ENCODE data around the gene TRABD2A. TPM values are rescaled to one million over a fixed set of nuclear protein-coding genes. Genes with fewer than 3 reads are reported as not detected.

Gene TRABD2A
- total and polyA plus RNA-seq, 9 donors, result 12.2 to 71.0 (median 33.3) TPM

DNA sequence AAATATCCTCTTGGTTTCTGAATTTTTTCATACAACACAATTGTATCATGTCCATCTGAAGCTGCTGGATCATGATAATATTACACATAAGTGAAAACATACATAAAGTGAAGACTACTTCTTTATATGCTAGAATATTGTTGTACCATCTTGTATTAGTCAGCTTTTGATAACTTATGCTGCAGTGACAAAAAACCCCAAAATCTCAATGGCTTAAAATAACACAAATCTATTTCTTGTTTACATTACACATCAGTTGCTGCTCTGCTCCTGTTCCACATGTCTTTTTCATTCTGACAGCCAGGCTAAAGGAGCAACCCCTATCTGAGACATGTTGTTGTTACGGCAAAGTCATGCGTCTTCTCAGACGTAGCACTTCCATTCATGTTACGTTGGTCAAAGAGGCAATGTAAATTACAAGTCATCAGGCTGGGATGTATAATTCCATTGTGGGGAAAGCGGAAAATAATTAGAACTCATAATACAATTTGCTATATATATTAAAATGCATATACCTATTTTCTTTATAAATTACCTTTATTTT is 30.3 kb upstream of the TRABD2A start:
- H3K27ac ChIP-seq, result no peak overlapping the region
- peaks cover 2% of the 10 kb centered on the region for H3K4me1 ChIP-seq (ENCODE audit: insufficient read depth)
- no peaks in the 10 kb centered on the region for H3K27me3 ChIP-seq
- no peaks in the 10 kb centered on the region for H3K9me3 ChIP-seq
- WGBS, 3 donors, result 95 to 98% (median 96%) methylated on average over 5 of the region's 5 CpGs
- H3K36me3 ChIP-seq, result no peaks in the 10 kb centered on the region
- no peak overlapping the region for H3K4me3 ChIP-seq
- TF ChIP-seq, protein P1, sequence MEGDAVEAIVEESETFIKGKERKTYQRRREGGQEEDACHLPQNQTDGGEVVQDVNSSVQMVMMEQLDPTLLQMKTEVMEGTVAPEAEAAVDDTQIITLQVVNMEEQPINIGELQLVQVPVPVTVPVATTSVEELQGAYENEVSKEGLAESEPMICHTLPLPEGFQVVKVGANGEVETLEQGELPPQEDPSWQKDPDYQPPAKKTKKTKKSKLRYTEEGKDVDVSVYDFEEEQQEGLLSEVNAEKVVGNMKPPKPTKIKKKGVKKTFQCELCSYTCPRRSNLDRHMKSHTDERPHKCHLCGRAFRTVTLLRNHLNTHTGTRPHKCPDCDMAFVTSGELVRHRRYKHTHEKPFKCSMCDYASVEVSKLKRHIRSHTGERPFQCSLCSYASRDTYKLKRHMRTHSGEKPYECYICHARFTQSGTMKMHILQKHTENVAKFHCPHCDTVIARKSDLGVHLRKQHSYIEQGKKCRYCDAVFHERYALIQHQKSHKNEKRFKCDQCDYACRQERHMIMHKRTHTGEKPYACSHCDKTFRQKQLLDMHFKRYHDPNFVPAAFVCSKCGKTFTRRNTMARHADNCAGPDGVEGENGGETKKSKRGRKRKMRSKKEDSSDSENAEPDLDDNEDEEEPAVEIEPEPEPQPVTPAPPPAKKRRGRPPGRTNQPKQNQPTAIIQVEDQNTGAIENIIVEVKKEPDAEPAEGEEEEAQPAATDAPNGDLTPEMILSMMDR (IDR thresholded peaks at IDR 0.05), result no peak
- TF ChIP-seq EP300 (IDR thresholded peaks at IDR 0.05), result no peak
- no peak for TF ChIP-seq POLR2A (IDR thresholded peaks at IDR 0.05)
- intact Hi-C loops (cut with DNase I), result no loop called here
- no peak for DNase-seq

DNA sequence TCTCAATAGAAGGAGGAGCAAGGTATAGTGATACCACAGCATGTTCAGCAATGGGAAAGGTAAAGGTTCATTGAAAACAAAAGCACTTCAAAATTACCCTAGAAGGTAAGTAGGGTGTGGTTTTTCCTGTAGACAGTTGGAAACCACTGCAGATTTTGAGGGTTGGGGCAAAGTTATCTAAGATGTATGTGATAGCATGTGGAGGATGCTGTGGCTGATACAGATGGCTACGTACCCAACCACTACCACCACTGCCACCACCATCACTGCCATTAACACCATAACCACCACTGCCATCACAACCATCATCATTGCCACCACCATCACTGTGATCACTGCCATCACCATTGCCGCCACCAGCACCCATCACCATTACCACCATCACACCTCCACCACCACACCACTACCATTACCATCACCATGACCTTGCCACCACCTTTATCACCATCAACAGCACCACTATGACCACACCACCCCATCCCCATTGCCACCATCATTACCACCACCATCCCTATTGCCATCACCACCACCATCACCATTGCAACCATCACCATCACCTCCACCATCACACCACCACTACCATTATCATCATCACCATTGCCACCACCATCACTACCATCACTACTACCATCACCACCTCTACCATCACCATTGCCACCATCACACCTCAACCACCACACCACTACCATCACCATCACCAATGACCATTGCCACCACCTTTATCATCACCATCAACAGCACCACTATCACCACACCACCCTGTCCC is 28.2 kb upstream of the TRABD2A start:
- DNase-seq, result no peak
- H3K9me3 ChIP-seq, result no peaks in the 10 kb centered on the region
- intact Hi-C loops (cut with DNase I), result no loop called here
- TF ChIP-seq EP300 (IDR thresholded peaks at IDR 0.05) (no peak), POLR2A (IDR thresholded peaks at IDR 0.05) (no peak)
- TF ChIP-seq, protein P1 (IDR thresholded peaks at IDR 0.05), result no peak
- H3K36me3 ChIP-seq, result no peaks in the 10 kb centered on the region
- WGBS, 3 donors, result 94 to 96% (median 96%) methylated on average over 2 of the region's 2 CpGs
- no peaks in the 10 kb centered on the region for H3K27me3 ChIP-seq
- H3K4me3 ChIP-seq, result no peak overlapping the region
- peaks cover 3% of the 10 kb centered on the region for H3K4me1 ChIP-seq (ENCODE audit: insufficient read depth)
- no peak overlapping the region for H3K27ac ChIP-seq

DNA sequence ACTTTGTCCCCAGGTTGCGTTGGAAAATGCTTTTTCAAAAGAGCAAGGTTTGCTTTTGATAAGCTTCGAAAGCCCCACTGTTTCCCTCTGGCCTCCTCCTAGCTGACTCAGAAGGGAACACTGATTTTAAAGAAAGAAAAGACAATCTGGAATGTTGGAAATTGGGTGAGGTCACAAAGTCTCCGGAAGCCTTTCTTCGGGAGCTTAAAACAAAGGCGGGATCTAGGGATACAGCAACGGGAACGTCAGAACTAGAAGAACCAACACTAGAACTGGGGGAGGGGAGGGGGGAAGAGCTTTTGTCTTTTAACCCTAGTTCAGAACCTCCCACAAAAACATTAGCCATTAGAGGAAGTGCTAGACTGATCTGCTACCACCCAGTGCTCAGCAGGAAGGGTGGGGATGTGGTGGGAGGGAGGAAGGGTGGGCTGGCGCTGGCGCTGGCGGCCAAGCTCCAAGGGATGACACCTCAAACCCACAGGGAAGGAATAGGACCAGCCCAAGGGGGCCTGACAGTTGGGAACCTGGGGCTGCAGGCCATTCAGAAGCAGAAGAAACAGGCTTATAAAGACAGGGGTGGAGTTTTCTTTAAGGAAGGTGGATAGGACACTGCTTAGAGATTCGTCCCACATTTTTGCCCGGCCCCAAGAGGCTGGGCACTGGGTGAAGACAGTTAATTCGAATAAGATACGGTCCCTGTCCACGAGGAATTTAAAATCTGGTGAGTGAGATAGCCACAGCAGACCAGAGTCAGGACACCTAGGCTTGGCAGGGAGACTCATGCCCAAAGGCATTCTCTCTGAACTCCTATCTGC is 26.2 kb upstream of the TRABD2A start:
- DNase-seq, result peak in 4 of 5 donors; percentile 53 to 71 (median 64)
- Histone ChIP-seq H3K27me3 (no peaks in the 10 kb centered on the region), H3K9me3 (no peaks in the 10 kb centered on the region), H3K4me1 (ENCODE audit: insufficient read depth) (peaks cover 5% of the 10 kb centered on the region), H3K27ac (peak overlapping the region; percentile 87 to 90), H3K36me3 (no peaks in the 10 kb centered on the region), H3K4me3 (peak overlapping the region; percentile 78)
- intact Hi-C loops (cut with DNase I), result loop anchor here in 1 of 4 donors (2.0 kb wide), 1 partner anchor 26 kb away; the partner anchor contains the start of gene TRABD2A
- 5 to 14% (median 7%) methylated on average over 15 of the region's 15 CpGs for WGBS, 3 donors
- TF ChIP-seq, protein P1 (IDR thresholded peaks at IDR 0.05), result no peak
- TF ChIP-seq POLR2A (IDR thresholded peaks at IDR 0.05), result no peak
- no peak for TF ChIP-seq EP300 (IDR thresholded peaks at IDR 0.05)

DNA sequence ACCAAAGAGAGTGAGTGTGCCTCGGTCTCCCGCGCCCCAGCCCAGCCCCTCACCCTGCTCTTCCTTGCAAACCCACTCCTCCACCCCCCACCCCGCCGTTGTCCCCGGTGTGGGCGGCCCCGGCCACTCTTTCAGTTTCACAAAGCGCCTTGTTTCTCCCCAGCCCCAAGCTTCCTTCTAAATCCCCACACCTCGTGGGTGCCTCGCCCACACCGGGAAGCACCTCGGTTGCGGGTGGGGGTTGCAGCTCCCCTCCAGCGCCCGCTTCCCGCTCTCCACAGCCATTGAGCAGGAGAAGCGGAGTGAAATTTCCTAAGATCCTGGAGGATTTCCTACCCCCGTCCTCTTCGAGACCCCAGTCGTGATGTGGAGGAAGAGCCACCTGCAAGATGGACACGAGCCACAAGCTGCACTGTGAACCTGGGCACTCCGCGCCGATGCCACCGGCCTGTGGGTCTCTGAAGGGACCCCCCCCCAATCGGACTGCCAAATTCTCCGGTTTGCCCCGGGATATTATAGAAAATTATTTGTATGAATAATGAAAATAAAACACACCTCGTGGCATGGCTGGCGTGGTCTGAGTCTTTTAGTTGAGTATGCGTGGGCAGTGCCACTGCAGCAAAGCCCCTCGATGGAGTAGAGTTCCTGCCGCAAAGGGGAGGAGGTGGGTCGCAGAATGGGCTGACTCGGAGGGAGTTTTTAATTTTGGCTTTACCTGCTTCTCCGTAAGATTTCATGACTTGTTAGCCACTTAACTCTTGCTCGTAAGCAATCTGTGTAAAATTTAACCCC is 25.4 kb upstream of the TRABD2A start:
- DNase-seq, result peak in 4 of 5 donors; percentile 35 to 66 (median 48)

More for the DNA sequence above, 25.4 kb upstream of the TRABD2A start:
- intact Hi-C loops (cut with DNase I), result loop anchor here in 1 of 4 donors (2.0 kb wide), 1 partner anchor 26 kb away; the partner anchor contains the start of gene TRABD2A
- 1% methylated on average over 38 of the region's 38 CpGs for WGBS, 3 donors
- Histone ChIP-seq H3K27me3 (no peaks in the 10 kb centered on the region), H3K36me3 (no peaks in the 10 kb centered on the region), H3K4me1 (ENCODE audit: insufficient read depth) (peaks cover 5% of the 10 kb centered on the region), H3K27ac (peak overlapping the region; percentile 87 to 90), H3K9me3 (no peaks in the 10 kb centered on the region), H3K4me3 (peak overlapping the region; percentile 78)
- TF ChIP-seq, protein P1 (IDR thresholded peaks at IDR 0.05), result peak in 1 of 3 donors; percentile 12
- TF ChIP-seq POLR2A (IDR thresholded peaks at IDR 0.05), result no peak
